Uterus (tissue), 2 donors: ENCODE results near the gene SLC7A1.

Experiments
- CTCF ChIP-seq, 4 experiments: fragments of 200-600 bp in 2 of 4; fragments of 450-650 bp in 2 of 4; sonication (generic) in 2 of 4; IDR thresholded peaks; one replicate each; pipeline ENCODE4 v1.5.1; 2016 to 2019; ENCODE audit warnings: antibody characterized with exemption in 4 of 4, mild to moderate bottlenecking in 2 of 4, moderate library complexity in 1 of 4
- POLR2A ChIP-seq, 2 donors: fragments of 450-650 bp; IDR thresholded peaks; one replicate each; pipeline ENCODE4 v1.6.1; 2016; ENCODE audit warnings: antibody characterized with exemption in 2 of 2, mild to moderate bottlenecking in 1 of 2, moderate library complexity in 1 of 2

GRCh38 chr13:29589234-29589633 lies 6.3 kb downstream of the SLC7A1 start:
- TF ChIP-seq CTCF (IDR thresholded peaks at IDR 0.05) (no peak), POLR2A (IDR thresholded peaks at IDR 0.05) (no peak)
